ENCODE results near the gene TBCA. TPM values are rescaled to one million over a fixed set of nuclear protein-coding genes. Genes with fewer than 3 reads are reported as not detected.
A peak's percentile ranks its signal among the peaks of the same experiment; 100 is the strongest.

Gene TBCA
- total and polyA plus RNA-seq, 2 experiments from 2014 or later: 117 to 814 TPM

DNA sequence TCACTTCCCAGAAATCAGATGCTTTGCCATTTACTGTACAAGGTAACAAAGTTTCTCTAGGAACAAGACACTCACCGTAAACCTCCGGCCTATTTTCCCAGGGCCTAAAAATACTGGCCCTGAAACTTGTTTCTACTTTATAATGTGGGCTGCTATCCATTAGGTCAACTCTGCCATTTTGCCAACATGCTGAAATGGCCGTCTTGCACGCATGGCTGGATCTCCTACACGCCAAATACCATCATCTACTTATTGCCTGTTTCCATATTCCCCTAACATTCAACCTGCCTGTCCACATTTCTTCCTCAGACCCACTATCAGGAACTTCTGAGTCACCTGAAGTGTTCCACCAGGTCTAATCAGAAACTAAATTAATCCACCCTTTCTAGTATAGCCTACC, 4.7 kb downstream of the TBCA start:
- DNase-seq (ENCODE audit: low spot score) (no peak), ATAC-seq (no peak)
- no peaks in the 10 kb centered on the region for H3K9me2 ChIP-seq (ENCODE audit: insufficient read depth)
- peaks cover 45% of the 10 kb centered on the region for H3K4me1 ChIP-seq (ENCODE audit: insufficient read depth)
- no peaks in the 10 kb centered on the region; the same call in 1 of the 2 replicates for H3K36me3 ChIP-seq (ENCODE audit: insufficient read depth)
- no peak overlapping the region for H2AFZ ChIP-seq
- Mint-ChIP-seq H3K27ac (peak overlapping the region; percentile 20; the same call in 1 of the 2 replicates), H3K4me3 (no peak overlapping the region; the same call in 2 of the 3 replicates), H3K36me3 (ENCODE audit: low read depth) (peaks cover 29% of the 10 kb centered on the region), H3K9me3 (no peaks in the 10 kb centered on the region), H3K4me1 (peaks cover 46% of the 10 kb centered on the region), H3K27me3 (ENCODE audit: insufficient read depth, low read depth, poor library complexity) (peaks cover 10% of the 10 kb centered on the region)
- H3K27ac ChIP-seq (ENCODE audit: low read depth): no peak overlapping the region
- H4K20me1 ChIP-seq (replicated peaks; ENCODE audit: insufficient read depth): peaks cover 42% of the 10 kb centered on the region
- no peak overlapping the region; the same call in 1 of the 2 replicates for H3K4me2 ChIP-seq
- 0 out of 2 replicates have a peak overlapping the region, but pooled peaks have one; percentile 9 for H3K4me3 ChIP-seq
- H3K27me3 ChIP-seq (ENCODE audit: insufficient read depth): no peaks in the 10 kb centered on the region
- H3K79me2 ChIP-seq (replicated peaks; ENCODE audit: insufficient read depth): peaks cover 92% of the 10 kb centered on the region
- H3F3A ChIP-seq (replicated peaks; ENCODE audit: low read depth): no peaks in the 10 kb centered on the region
- TF ChIP-seq EZH2phosphoT487 (IDR thresholded peaks at IDR 0.05; ENCODE audit: unreplicated experiment) (no peak), EZH2 (IDR thresholded peaks at IDR 0.05; ENCODE audit: low read depth, unreplicated experiment) (no peak), CREB1 (CRISPR knock-in tag; IDR thresholded peaks at IDR 0.05; ENCODE audit: low read depth) (no peak), ZNF114 (CRISPR knock-in tag; IDR thresholded peaks at IDR 0.05) (no peak), JUNB (IDR thresholded peaks at IDR 0.05; ENCODE audit: unreplicated experiment) (no peak), ZNF331 (CRISPR knock-in tag; IDR thresholded peaks at IDR 0.05; ENCODE audit: low read depth) (no peak), STAT1 (IDR thresholded peaks at IDR 0.05; ENCODE audit: unreplicated experiment) (no peak), POLR2AphosphoS5 (IDR thresholded peaks at IDR 0.05; ENCODE audit: low read depth) (no peak), NANOG (IDR thresholded peaks at IDR 0.05; ENCODE audit: borderline replicate concordance) (no peak)
- TF ChIP-seq, protein P1, sequence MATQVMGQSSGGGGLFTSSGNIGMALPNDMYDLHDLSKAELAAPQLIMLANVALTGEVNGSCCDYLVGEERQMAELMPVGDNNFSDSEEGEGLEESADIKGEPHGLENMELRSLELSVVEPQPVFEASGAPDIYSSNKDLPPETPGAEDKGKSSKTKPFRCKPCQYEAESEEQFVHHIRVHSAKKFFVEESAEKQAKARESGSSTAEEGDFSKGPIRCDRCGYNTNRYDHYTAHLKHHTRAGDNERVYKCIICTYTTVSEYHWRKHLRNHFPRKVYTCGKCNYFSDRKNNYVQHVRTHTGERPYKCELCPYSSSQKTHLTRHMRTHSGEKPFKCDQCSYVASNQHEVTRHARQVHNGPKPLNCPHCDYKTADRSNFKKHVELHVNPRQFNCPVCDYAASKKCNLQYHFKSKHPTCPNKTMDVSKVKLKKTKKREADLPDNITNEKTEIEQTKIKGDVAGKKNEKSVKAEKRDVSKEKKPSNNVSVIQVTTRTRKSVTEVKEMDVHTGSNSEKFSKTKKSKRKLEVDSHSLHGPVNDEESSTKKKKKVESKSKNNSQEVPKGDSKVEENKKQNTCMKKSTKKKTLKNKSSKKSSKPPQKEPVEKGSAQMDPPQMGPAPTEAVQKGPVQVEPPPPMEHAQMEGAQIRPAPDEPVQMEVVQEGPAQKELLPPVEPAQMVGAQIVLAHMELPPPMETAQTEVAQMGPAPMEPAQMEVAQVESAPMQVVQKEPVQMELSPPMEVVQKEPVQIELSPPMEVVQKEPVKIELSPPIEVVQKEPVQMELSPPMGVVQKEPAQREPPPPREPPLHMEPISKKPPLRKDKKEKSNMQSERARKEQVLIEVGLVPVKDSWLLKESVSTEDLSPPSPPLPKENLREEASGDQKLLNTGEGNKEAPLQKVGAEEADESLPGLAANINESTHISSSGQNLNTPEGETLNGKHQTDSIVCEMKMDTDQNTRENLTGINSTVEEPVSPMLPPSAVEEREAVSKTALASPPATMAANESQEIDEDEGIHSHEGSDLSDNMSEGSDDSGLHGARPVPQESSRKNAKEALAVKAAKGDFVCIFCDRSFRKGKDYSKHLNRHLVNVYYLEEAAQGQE (IDR thresholded peaks at IDR 0.05; ENCODE audit: unreplicated experiment): no peak
- TF ChIP-seq, protein P2, sequence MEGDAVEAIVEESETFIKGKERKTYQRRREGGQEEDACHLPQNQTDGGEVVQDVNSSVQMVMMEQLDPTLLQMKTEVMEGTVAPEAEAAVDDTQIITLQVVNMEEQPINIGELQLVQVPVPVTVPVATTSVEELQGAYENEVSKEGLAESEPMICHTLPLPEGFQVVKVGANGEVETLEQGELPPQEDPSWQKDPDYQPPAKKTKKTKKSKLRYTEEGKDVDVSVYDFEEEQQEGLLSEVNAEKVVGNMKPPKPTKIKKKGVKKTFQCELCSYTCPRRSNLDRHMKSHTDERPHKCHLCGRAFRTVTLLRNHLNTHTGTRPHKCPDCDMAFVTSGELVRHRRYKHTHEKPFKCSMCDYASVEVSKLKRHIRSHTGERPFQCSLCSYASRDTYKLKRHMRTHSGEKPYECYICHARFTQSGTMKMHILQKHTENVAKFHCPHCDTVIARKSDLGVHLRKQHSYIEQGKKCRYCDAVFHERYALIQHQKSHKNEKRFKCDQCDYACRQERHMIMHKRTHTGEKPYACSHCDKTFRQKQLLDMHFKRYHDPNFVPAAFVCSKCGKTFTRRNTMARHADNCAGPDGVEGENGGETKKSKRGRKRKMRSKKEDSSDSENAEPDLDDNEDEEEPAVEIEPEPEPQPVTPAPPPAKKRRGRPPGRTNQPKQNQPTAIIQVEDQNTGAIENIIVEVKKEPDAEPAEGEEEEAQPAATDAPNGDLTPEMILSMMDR (conservative IDR thresholded peaks at IDR 0.05; ENCODE audit: low read depth in 2 of 2): no peak
- TF ChIP-seq, protein P3, sequence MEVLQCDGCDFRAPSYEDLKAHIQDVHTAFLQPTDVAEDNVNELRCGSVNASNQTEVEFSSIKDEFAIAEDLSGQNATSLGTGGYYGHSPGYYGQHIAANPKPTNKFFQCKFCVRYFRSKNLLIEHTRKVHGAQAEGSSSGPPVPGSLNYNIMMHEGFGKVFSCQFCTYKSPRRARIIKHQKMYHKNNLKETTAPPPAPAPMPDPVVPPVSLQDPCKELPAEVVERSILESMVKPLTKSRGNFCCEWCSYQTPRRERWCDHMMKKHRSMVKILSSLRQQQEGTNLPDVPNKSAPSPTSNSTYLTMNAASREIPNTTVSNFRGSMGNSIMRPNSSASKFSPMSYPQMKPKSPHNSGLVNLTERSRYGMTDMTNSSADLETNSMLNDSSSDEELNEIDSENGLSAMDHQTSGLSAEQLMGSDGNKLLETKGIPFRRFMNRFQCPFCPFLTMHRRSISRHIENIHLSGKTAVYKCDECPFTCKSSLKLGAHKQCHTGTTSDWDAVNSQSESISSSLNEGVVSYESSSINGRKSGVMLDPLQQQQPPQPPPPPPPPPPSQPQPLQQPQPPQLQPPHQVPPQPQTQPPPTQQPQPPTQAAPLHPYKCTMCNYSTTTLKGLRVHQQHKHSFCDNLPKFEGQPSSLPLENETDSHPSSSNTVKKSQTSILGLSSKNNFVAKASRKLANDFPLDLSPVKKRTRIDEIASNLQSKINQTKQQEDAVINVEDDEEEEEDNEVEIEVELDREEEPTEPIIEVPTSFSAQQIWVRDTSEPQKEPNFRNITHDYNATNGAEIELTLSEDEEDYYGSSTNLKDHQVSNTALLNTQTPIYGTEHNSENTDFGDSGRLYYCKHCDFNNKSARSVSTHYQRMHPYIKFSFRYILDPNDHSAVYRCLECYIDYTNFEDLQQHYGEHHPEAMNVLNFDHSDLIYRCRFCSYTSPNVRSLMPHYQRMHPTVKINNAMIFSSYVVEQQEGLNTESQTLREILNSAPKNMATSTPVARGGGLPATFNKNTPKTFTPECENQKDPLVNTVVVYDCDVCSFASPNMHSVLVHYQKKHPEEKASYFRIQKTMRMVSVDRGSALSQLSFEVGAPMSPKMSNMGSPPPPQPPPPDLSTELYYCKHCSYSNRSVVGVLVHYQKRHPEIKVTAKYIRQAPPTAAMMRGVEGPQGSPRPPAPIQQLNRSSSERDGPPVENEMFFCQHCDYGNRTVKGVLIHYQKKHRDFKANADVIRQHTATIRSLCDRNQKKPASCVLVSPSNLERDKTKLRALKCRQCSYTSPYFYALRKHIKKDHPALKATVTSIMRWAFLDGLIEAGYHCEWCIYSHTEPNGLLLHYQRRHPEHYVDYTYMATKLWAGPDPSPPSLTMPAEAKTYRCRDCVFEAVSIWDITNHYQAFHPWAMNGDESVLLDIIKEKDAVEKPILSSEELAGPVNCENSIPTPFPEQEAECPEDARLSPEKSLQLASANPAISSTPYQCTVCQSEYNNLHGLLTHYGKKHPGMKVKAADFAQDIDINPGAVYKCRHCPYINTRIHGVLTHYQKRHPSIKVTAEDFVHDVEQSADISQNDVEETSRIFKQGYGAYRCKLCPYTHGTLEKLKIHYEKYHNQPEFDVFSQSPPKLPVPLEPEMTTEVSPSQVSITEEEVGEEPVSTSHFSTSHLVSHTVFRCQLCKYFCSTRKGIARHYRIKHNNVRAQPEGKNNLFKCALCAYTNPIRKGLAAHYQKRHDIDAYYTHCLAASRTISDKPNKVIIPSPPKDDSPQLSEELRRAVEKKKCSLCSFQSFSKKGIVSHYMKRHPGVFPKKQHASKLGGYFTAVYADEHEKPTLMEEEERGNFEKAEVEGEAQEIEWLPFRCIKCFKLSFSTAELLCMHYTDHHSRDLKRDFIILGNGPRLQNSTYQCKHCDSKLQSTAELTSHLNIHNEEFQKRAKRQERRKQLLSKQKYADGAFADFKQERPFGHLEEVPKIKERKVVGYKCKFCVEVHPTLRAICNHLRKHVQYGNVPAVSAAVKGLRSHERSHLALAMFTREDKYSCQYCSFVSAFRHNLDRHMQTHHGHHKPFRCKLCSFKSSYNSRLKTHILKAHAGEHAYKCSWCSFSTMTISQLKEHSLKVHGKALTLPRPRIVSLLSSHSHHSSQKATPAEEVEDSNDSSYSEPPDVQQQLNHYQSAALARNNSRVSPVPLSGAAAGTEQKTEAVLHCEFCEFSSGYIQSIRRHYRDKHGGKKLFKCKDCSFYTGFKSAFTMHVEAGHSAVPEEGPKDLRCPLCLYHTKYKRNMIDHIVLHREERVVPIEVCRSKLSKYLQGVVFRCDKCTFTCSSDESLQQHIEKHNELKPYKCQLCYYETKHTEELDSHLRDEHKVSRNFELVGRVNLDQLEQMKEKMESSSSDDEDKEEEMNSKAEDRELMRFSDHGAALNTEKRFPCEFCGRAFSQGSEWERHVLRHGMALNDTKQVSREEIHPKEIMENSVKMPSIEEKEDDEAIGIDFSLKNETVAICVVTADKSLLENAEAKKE (CRISPR knock-in tag; IDR thresholded peaks at IDR 0.05): no peak
- TF ChIP-seq, protein P4, sequence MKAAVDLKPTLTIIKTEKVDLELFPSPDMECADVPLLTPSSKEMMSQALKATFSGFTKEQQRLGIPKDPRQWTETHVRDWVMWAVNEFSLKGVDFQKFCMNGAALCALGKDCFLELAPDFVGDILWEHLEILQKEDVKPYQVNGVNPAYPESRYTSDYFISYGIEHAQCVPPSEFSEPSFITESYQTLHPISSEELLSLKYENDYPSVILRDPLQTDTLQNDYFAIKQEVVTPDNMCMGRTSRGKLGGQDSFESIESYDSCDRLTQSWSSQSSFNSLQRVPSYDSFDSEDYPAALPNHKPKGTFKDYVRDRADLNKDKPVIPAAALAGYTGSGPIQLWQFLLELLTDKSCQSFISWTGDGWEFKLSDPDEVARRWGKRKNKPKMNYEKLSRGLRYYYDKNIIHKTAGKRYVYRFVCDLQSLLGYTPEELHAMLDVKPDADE (IDR thresholded peaks at IDR 0.05): no peak
